ENCODE results near the gene VAPA.

GRCh38 chr18:9866627-9867026 is 47.2 kb upstream of the VAPA start:
- no peak for TF ChIP-seq POLR2A (IDR thresholded peaks at IDR 0.05)
- TF ChIP-seq, protein P1, sequence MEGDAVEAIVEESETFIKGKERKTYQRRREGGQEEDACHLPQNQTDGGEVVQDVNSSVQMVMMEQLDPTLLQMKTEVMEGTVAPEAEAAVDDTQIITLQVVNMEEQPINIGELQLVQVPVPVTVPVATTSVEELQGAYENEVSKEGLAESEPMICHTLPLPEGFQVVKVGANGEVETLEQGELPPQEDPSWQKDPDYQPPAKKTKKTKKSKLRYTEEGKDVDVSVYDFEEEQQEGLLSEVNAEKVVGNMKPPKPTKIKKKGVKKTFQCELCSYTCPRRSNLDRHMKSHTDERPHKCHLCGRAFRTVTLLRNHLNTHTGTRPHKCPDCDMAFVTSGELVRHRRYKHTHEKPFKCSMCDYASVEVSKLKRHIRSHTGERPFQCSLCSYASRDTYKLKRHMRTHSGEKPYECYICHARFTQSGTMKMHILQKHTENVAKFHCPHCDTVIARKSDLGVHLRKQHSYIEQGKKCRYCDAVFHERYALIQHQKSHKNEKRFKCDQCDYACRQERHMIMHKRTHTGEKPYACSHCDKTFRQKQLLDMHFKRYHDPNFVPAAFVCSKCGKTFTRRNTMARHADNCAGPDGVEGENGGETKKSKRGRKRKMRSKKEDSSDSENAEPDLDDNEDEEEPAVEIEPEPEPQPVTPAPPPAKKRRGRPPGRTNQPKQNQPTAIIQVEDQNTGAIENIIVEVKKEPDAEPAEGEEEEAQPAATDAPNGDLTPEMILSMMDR (IDR thresholded peaks at IDR 0.05) = no peak
- no peak for TF ChIP-seq EP300 (IDR thresholded peaks at IDR 0.05)
